NCI-H526 treated with DMSO at 0.1 percent for 48 hours (cell line): ENCODE results near the gene ADGRL3.
A peak's percentile ranks its signal among the peaks of the same experiment; 100 is the strongest.

Experiments used
- DNase-seq: peaks from one replicate; lab custom pipeline; 2025; lab: John Stamatoyannopoulos, UW

The ADGRL3 gene

DNA sequence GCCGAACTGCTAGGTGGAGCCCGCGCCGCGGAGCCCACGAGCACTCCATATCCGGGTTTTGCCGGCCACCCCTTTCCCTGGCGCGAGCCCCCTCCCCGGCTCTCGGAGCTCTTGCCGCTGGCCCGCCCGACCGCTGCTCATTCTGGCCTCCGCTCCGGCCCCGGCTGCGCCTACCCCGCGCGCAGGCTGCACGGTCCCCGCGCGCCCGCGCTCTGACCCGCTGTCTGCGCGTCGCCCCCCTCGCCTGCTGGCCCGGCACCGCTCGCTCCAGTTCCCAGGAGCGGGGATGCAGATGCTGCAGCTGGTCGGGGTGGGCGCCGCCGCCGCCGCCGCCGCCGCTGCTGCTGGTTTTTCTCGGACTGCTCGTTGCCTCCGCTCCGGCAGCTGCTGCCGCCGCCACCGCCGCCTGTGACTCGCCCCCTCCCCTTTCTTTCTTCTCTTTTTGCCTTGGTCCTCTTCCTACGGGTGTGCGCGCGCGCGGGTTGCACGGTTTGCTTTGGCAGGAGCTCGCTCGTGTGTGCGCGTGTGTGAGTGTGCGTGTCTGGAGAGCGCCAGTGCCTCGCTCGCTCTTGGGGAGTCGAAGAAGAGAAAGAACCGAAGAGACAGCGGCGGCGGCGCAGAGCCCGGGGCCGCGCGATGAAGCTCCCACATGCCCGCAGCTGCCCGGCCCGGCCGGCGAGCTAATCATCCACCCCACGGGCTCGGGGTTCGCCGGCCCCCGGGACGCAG is at the start of gene ADGRL3:
Gene ADGRL3, plus strand, starts transcription at position 140 of the 729 bp plus-strand sequence.
- peak; percentile 30 for DNase-seq

DNA sequence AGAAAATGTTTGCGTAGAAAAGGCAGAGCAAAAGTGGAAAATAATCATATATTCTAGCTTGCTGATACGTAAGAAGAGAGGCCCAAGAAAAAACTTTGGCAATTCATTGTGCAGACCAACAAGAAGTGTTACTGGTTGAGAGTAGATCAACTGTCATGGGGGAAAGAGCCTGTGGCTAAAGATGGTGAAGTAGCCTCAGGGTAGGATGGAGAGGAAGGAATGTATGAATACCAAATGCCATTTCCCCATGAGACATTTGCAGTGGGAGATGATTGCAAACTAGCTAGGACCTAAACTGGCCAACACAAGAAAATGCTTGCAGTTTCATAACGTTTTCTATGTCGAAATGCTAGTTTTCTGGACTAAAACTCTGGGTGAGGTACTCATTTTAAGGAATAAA is 47.7 kb upstream of the ADGRL3 start:
- no peak for DNase-seq

DNA sequence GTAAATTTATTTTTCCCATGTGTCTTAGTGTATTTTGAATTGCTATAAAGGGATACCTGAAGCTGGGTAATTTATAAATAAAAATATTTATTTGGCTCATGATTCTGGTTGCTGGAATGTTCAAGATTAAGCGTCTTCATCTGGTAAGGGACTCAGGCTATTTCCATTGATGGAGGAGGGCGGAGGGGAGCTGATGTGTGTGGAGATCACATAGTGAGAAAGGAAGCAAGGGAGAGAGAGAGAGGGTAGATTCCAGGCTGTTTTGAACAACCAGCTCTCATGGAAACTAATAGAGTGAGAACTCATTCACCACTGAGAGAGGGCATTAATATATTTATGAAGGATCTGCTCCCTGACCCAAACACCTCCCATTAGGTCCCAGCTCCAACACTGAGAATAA is 39.6 kb upstream of the ADGRL3 start:
- no peak for DNase-seq

DNA sequence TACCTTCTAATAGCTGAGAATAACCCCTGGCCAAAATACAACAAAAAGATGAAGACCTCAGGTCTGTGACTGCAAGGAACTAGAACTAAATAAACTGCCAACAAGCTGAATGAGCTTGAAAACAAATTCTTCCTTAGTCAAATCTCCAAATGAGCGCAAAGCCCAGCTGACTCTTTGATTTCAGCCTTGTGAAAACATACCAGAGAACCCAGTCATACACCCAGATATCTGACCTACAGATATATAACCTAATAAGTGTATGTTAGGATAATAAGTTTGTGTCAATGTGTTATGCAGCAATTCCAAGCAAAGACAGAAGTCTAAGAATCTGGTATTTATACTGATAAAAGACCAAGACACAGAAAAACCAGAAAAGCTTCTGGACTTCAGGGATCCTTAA is 38.0 kb upstream of the ADGRL3 start:
- DNase-seq = no peak

DNA sequence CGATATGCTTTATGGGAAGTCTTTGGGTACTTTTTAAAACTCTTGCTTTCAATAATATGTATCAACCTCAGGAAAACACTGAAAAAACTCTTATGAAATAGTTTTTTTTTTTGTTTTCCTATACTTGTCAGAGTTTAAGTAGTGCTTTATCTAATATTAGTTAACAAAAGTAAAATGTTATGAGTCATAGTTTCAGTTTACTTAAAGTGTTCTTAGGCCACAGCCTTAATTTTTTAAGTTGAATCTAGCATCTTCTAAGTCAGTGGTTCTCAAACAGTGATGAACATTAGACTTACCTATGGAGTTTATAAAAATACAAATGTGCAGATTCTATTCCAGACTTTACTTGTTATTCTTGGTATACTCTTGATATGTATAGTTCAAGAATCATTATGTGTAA is 26.3 kb upstream of the ADGRL3 start:
- no peak for DNase-seq

DNA sequence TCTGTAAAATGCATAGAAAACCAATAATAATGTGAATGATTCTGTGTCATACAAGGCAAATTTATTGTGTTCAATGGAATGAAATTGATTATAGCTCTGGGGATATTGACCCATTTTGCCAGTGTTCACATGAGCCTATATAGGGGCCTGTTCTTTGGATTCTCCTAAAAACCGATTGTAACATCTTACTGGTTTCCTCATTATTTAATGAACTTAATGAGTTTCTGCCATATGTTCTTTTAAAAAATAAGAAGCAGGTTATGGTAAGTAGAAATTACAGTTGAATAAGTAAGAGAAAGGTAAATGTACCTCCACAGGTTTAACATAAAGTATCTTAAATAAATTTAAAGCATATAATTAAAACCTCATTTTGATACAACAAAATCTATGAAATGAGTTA is 24.6 kb upstream of the ADGRL3 start:
- DNase-seq = no peak

DNA sequence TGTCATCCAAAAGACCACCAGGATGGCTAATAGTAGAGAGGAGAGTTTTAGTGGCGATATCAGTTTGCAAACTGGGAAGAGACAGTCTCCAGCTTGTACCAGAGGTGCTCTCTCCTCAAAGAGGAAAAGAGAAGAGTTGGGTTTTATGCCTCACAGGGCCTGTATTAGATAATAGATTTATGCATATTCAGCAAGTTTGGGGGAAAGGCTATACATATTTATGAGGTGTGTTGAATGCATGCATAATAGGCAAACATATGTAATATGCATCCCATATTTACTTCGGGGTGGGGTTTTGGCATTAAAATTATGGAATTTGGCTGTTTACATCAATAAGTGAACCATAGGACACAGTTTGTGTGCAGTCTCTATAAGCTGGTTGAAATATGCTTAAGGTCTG is 22.8 kb upstream of the ADGRL3 start:
- no peak for DNase-seq

DNA sequence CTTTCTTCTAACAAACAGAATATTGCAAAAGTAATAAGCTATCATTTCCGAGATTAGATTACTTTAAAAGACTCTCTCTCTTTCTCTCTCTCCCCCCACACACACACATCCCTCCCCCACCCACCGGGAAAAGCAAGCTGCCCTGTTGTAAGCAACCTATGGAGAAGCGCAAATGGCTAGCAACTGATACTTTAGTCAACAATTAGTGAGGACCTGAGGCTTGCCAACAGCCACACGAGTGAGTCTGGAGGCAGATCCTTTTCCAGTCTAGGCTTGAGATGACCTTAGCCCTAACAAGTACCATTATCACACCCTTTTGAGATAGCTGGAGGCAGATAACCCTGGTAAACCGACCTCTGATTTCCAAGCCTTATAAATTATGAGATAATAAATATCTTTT is 19.7 kb upstream of the ADGRL3 start:
- DNase-seq = no peak

DNA sequence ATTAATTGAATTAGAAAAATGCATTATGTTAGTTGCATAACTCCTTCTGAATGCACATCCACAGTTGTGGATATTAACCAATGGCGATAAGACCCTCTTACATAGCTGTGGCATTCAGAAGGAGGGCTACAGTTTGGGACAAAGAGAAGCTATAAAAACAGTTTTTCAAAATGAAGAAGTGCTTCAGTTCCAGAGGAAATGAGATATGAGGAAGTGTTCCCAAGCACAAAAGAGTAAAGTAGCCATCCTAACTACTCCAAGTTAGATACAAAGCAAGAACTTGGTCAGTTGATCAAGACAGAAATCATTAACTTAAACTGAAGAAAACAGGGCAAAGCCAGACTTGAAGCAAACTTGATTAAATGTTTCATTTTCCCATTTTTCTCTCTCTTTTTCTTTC is 17.2 kb upstream of the ADGRL3 start:
- no peak for DNase-seq

DNA sequence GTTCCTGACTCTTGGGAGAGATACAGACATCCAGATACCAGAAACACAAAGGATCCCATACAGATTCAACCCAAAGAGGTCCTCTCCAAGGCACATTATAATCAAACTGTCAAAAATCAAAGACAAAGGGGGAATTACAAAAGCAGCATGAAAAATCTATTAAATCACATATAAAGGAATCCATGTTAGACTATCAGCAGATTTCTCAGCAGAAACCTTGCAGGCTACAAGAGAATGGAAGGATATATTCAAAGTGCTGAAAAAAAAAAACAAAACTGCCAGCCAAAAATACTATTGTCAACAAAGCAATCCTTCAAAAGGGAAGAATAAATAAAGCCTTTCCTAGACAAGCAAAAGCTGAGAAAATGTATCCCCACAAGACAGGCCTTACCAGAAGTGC is 14.8 kb upstream of the ADGRL3 start:
- DNase-seq = no peak

DNA sequence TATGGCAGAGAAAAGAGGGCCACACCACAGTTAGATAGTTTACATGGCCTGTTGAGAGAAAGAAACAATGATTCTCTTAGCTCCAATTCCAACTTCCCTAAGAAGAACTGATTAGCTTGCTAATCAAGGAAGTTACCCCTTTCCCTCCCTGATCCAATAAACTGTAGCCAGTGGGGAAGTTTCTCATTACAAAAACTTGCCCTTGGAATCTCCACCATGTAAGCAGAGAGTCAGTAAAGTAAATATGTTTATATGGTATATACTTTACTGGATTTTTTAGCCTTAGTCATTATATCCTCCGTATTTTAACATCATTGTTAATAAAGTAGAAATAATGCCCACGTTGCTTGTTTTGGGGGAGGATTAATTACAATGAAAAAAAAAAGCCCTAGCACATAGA is 7.7 kb upstream of the ADGRL3 start:
- no peak for DNase-seq

DNA sequence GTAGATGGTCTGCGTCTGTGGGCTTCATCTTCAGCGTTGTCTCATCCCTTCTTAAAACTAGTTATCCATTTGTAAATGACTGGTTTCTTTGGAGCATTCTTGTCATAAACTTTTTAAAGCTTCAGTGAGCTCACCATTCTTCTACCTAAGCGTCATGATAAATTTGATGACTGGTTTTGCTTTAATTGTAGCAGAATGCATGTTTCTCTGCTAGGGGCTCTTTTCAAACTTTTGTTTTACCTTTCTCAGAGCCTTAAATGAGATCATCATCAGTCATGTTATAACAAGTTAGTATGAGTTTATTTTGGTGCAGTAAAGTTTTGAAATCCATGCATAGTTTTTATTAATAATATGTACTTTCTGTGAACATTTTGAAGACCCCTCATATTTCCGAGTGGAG is 6.3 kb upstream of the ADGRL3 start:
- DNase-seq = no peak

DNA sequence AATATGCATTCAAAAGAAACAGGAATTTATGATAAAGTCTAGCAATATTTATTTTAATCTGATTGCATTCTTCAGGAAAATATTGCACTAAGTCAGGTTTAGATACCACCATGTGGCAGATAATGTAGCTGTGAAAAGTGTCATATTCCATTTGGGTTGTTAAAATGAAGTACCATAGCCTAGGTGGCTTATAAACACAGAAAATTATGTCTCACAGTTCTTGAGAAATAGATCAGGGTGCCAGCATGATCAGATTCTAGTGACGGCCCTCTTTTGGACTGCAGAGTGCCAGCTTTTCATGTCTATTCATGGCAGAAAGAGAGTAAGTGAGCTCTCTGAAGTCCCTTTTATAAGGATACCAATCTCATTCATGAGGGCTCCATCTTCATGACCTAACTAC is 5.6 kb upstream of the ADGRL3 start:
- DNase-seq = no peak

DNA sequence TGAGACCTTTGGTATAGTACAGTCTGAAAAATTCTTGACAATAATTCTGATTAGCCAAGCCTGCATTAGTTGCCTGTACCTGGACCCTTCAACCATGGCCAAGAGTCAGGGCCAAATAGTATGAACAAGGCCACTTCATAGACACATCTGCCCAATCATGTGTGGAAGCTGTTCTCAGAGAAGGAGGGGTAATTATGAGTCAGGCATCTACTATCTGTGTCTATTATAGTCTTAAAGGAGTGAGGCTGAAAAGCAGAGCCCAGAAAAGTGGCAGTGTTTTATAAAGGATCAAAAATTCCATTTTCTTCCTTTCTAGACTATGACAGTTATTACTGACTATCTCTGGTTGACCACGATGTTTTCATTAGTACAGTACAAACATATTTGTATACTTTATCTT is 5.0 kb upstream of the ADGRL3 start:
- DNase-seq = no peak

DNA sequence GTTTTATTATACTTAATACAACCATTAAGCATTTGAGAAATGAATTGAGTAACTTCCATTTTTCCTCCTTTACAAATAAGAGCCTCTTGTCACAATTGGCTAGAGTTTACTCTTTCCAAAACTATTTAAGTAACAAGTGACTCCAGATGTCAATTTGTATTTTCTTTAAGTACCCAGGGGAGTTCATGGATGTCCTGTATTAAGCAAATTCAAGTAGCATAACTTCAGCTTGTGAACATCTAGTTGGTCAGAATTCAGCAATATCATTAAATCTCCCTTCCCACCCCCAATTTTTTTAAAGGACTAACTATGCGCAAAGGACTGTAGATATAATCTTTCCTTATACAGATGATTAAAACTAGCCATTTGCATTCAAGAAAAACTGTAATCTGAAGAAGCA is 1.4 kb upstream of the ADGRL3 start:
- DNase-seq = no peak

DNA sequence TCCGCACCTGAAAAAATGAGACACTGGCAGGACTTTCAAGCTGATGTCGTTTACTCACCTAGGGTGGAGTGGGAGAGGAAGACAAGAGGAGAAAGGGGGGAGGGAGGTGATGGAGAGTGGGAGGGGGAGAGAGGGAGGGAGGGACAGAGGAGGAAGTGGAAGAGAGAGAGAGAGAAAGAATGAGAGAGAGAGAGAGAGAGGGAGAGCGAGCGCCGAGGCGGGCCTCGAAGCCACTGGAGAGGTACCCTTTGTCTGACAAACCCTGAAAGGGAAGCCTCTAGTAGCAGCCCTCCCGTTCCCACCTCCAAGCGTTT is 296 bp upstream of the ADGRL3 start:
- no peak for DNase-seq

DNA sequence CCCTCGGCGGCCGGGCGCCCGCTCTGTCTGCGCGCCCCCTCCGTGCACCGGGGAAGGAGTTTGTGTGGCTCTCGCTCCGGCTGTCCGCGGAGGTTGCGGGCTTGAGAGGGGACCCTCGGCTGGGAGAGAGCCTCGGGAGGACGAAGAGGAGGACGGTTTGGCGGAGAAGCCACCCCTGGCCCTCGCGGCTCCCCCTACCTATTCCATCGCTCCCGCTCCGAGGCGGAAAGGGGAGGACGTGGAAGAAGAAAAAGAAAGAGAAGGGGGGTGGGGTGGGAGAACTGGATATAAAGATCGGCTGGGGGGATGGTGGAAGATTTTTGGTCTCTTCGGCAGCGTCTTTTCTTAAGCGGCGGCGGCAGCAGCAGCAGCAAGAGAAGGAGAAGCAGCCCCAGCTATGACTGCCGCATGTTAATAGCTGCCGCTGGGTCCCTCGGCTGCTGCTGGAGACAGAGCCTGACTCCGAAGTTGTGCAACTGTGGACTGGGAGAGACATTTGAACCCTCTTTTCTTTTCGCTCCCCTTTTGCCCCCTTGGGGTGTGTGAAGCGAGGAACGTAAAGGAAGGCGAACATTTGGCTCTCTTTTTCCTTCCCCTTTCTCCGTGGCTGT is 895 bp downstream of the ADGRL3 start:
- no peak for DNase-seq

DNA sequence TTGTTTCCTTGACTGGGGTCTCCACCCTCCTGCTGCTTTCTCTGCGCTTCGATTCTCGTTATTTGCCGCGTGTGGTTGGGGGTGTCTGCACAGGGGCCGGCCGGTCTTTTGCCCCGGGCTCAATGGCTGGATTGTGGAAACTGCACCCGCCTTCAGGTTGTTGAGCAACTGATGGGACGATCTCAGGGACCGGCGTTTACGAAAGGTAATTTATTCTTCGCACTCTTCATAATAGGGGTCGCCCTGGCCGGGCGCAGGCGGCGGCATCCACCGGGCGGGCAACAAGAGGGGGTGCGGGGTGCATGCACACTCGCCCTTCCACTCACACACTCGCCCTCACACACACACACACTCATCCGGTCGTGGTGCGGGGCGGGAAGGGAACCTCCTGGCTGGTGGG is 1.4 kb downstream of the ADGRL3 start:
- DNase-seq = no peak

DNA sequence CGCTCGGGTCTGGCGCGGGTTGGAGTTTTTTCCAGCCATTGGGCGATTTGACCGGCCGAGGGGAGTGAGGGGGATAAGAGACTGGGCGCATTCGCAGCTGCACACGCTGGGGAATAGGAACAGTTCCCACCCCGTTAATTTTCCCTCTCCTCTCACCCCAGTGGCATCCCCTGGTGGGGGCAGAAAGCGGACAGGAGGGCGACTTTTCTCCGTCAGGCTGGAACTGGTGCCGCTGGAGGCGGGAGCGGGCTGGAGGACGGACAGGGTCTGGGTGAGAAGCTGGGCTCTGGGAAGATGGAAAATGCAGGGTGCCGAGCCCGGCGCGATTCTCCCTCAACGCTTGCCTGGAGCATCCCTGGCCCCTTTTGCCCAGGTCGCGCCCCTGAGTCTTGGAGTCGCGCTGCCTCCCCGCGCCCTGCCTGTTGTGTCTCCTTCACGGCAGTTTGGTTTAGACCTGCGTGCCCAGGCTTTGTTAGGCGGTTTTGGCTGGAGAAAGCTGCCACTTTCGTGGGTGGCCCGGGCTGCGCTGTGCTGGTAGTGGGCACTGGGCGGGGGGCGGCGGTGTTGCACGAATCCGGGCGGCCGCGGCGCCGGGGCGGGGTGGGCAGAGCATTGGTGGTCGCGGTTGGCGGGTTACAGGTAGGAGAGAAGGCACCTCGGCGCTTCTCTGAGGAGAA is 2.0 kb downstream of the ADGRL3 start:
- DNase-seq = no peak

DNA sequence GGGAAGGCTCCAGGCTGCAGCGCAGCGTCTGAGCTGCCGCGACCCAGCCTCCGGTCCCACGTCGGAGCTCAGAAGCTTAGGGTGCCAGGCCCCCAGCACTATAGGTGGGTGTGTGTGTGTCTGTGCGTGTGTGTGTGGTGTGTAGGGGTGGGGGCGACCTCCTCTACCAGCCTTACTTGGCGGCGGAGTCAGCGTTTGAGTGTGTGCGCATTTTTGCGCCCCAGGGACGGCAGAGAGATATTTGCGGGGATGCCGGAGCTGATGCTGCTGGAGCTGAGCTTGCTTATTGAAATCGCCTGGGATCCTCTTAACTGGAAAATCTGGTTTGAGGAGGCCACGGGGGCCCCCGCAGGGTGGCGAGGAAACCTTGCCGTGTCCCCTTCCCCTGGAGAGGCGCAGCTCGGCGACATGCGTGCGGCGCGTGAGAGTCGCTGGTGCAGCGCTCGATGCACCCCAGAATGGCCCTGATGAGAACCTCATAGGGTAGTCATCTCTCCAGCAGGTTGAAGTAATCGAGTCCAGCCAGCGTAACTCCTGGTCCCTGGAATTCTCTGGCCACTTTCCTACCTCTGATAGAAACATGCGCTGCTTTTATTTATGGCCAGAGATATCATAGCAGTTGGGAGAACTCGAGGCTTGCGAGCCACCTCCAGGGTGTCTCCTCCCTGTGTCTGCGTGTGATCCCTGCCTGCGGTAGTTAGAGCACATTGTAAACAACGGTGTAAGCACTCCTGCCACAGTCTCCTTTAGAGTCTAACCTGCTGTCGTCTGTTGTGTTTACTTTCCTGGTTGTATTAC is 2.7 kb downstream of the ADGRL3 start:
- peak; percentile 43 for DNase-seq

DNA sequence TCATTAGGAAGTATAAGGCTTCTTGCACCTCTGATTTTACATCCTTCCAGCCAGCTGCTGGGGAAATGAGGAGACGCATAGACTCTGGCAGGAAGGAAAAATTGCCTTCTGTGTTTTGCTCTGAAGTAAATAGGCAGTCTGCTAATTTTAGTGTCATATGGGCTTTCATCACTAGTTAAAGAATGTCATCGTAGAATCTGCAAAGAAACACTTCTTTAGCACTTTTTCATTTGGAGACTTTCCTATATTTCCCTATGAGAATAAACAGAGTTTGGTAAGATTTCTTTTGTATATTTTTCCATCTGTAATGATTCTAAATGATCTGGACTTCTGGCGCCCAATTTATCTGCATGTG is 3.3 kb downstream of the ADGRL3 start:
- DNase-seq = no peak

DNA sequence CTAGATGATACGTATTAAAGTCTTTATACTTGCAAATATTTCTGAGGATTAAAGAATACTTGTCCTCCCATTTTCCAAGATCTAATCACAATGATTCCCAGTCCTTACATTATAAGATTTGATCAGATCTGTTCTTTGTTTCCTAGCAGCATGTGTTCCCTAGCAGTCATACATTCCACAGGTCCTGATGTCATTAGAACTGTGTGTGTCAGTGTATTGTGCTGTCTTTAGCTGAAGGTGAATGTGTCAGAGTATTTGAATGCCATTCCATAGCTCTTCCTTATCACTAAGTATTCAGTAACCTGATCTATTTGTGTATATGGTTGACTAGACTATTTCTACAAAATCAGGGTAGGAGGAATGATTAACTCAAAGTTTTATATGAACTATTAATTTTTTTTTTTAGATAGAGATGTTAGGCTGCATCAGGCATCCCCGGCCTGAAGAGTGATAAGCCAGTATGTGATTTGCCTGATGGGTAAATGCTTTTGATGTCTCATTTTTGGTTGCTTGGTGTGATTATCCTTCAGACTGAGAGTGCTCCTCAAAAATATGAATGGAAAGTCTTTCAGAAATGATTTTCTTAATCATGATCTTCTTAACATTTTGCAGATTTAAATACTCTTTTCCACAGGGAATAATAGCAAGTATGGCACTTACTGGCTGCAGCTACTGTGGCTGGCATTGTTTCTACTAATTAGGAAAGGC is 4.4 kb downstream of the ADGRL3 start:
- peak; percentile 68 for DNase-seq
